A673 (cell line): ENCODE measurements around the gene RBM19. TPM values are rescaled to one million over a fixed set of nuclear protein-coding genes. Genes with fewer than 3 reads are reported as not detected.

Source experiments
- BruUV-seq: library from RNA; stranded (reverse); fragments of 400-500 nt; replicated peaks from 2 replicates; lab custom pipeline; 2021; lab: Mats Ljungman, UMichigan
- CTCF ChIA-PET: fragments of 300-600 bp; sonication (Branson Sonifier 250); formaldehyde crosslinking; loops from one replicate; lab custom pipeline; 2022; ENCODE audit warnings: antibody characterized with exemption; lab: Charles Lee
- POLR2A ChIA-PET: fragments of 300-600 bp; sonication (Branson Sonifier 250); formaldehyde crosslinking; loops from one replicate; lab custom pipeline; 2022; ENCODE audit warnings: antibody characterized with exemption; ENCODE audit not compliant: low non-redundant PET; lab: Charles Lee
- DNase-seq: peaks from one replicate; pipeline ENCODE4 v3.0.0-alpha.2; 2015; ENCODE audit warnings: low spot score
- H3K27ac ChIP-seq: fragments of 200-600 bp; sonication (generic); 2 replicates; pipeline ENCODE4 v1.5.1; 2016; ENCODE audit warnings: mixed run types, low read depth, mild to moderate bottlenecking, mixed read lengths, antibody characterized with exemption, low read length; ENCODE audit not compliant: poor library complexity, severe bottlenecking
- H3K27me3 ChIP-seq: fragments of 200-600 bp; sonication (generic); replicated peaks from 2 replicates; pipeline ENCODE4 v1.6.1; 2017; ENCODE audit warnings: mixed run types, low read depth, mild to moderate bottlenecking, mixed read lengths, antibody characterized with exemption, low read length; ENCODE audit not compliant: insufficient read depth, poor library complexity
- H3K36me3 ChIP-seq: fragments of 200-600 bp; sonication (generic); 2 replicates; pipeline ENCODE4 v1.6.1; 2016; ENCODE audit warnings: mixed run types, mild to moderate bottlenecking, mixed read lengths, antibody characterized with exemption, low read length; ENCODE audit not compliant: insufficient read depth, poor library complexity, severe bottlenecking
- H3K4me1 ChIP-seq: fragments of 200-600 bp; sonication (generic); 2 replicates; pipeline ENCODE4 v1.6.1; 2017; ENCODE audit warnings: mixed run types, mild to moderate bottlenecking, mixed read lengths, antibody characterized with exemption, low read length; ENCODE audit not compliant: insufficient read depth, poor library complexity, severe bottlenecking
- H3K4me3 ChIP-seq: fragments of 200-600 bp; sonication (generic); 2 replicates; pipeline ENCODE4 v1.5.1; 2016; ENCODE audit warnings: low read depth, mixed run types, mild to moderate bottlenecking, mixed read lengths, low read length; ENCODE audit not compliant: poor library complexity, severe bottlenecking
- H3K9me3 ChIP-seq: fragments of 200-600 bp; sonication (generic); 2 replicates; pipeline ENCODE4 v1.6.1; 2016; ENCODE audit warnings: mixed run types, low read depth, mild to moderate bottlenecking, mixed read lengths, antibody characterized with exemption, low read length; ENCODE audit not compliant: poor library complexity, severe bottlenecking
- CTCF ChIP-seq: fragments of 300-800, 200-600 bp; sonication (generic); conservative IDR thresholded peaks from 2 replicates; pipeline ENCODE4 v1.5.1; 2017; ENCODE audit warnings: low read depth, mild to moderate bottlenecking, antibody characterized with exemption, low read length, moderate library complexity, mixed read lengths
- EZH2 ChIP-seq: fragments of 200-600 bp; sonication (generic); IDR thresholded peaks from 2 replicates; pipeline ENCODE4 v1.6.1; 2017; ENCODE audit warnings: borderline replicate concordance, low read depth, mild to moderate bottlenecking, mixed read lengths, antibody characterized with exemption, low read length; ENCODE audit not compliant: poor library complexity, severe bottlenecking
- intact Hi-C: fragments of 100-400 bp; cut with micrococcal nuclease; formaldehyde crosslinking; loops from one replicate; pipeline ENCODE4 v1.10.0; 2022; ENCODE audit not compliant: unreplicated experiment
- total RNA-seq: library from RNA; stranded (reverse); gene quantifications from 2 replicates; pipeline ENCODE4 v1.2.3, GENCODE V29; 2021

RBM19 gene
- total RNA-seq, 1 experiment from 2014 or later, result 47.1 TPM

- ChIA-PET POLR2A (no interaction called here), CTCF (no interaction called here)
- Histone ChIP-seq H3K9me3 (no peaks in the 10 kb centered on the region), H3K4me1 (no peaks in the 10 kb centered on the region), H3K36me3 (peaks cover 24% of the 10 kb centered on the region), H3K27ac (no peak overlapping the region), H3K27me3 (no peaks in the 10 kb centered on the region), H3K4me3 (no peak overlapping the region)
- BruUV-seq, result no TSS peak
- no peak for TF ChIP-seq EZH2
- no peak for TF ChIP-seq CTCF
- intact Hi-C loops, result no loop called here
- DNase-seq, result no peak
Measured at GRCh38 chr12:113954547-113954946, 11.6 kb downstream of the RBM19 start.

GRCh38 chr12:113950873-113951272 lies 15.3 kb downstream of the RBM19 start:
- Histone ChIP-seq H3K27me3 (no peaks in the 10 kb centered on the region), H3K4me3 (no peak overlapping the region), H3K9me3 (no peaks in the 10 kb centered on the region), H3K36me3 (peaks cover 18% of the 10 kb centered on the region), H3K4me1 (no peaks in the 10 kb centered on the region), H3K27ac (no peak overlapping the region)
- TF ChIP-seq CTCF (no peak), EZH2 (no peak)
- no TSS peak for BruUV-seq
- ChIA-PET CTCF (no interaction called here), POLR2A (no interaction called here)
- no peak for DNase-seq
- intact Hi-C loops, result no loop called here

GRCh38 chr12:113949321-113950305 lies 16.5 kb downstream of the RBM19 start:
- POLR2A ChIA-PET, result no interaction called here
- intact Hi-C loops, result no loop called here
- CTCF ChIA-PET, result no interaction called here

More at GRCh38 chr12:113949321-113950305, 16.5 kb downstream of the RBM19 start:
- Histone ChIP-seq H3K27ac (no peak overlapping the region), H3K4me3 (no peak overlapping the region), H3K9me3 (no peaks in the 10 kb centered on the region), H3K36me3 (peaks cover 10% of the 10 kb centered on the region), H3K4me1 (no peaks in the 10 kb centered on the region), H3K27me3 (no peaks in the 10 kb centered on the region)
- no TSS peak for BruUV-seq
- DNase-seq, result no peak
- TF ChIP-seq EZH2 (no peak), CTCF (no peak)
